ENCODE measurements around the gene CELF3.

The CELF3 gene

GRCh38 chr1:151705146-151705545 lies 11.5 kb downstream of the CELF3 start:
- TF ChIP-seq FOXP2 (optimal IDR thresholded peaks at IDR 0.05; ENCODE audit: borderline replicate concordance, extremely low read depth, extremely low read length, insufficient read depth) (no peak), POLR2AphosphoS5 (IDR thresholded peaks at IDR 0.05; ENCODE audit: low read depth, low read length) (no peak), SIN3A (IDR thresholded peaks at IDR 0.05; ENCODE audit: borderline replicate concordance, insufficient read depth, low read length) (no peak), TAF1 (IDR thresholded peaks at IDR 0.05; ENCODE audit: borderline replicate concordance, insufficient read depth, low read length) (no peak), REST (IDR thresholded peaks at IDR 0.05; ENCODE audit: insufficient read depth in 1 of 2, low read depth in 2 of 2, low read length in 2 of 2) (no peak)

- TF ChIP-seq REST (IDR thresholded peaks at IDR 0.05; ENCODE audit: insufficient read depth in 1 of 2, low read depth in 2 of 2, low read length in 2 of 2): no peak
- no peak for TF ChIP-seq POLR2AphosphoS5 (IDR thresholded peaks at IDR 0.05; ENCODE audit: low read depth, low read length)
- TF ChIP-seq TAF1 (IDR thresholded peaks at IDR 0.05; ENCODE audit: borderline replicate concordance, insufficient read depth, low read length): no peak
- TF ChIP-seq SIN3A (IDR thresholded peaks at IDR 0.05; ENCODE audit: borderline replicate concordance, insufficient read depth, low read length): no peak
- TF ChIP-seq FOXP2 (optimal IDR thresholded peaks at IDR 0.05; ENCODE audit: borderline replicate concordance, extremely low read depth, extremely low read length, insufficient read depth): no peak
These were observed 12.4 kb downstream of the CELF3 start for GRCh38 chr1:151704246-151704645.

GRCh38 chr1:151703813-151704212 lies 12.8 kb downstream of the CELF3 start:
- TF ChIP-seq POLR2AphosphoS5 (IDR thresholded peaks at IDR 0.05; ENCODE audit: low read depth, low read length) (no peak), REST (IDR thresholded peaks at IDR 0.05; ENCODE audit: insufficient read depth in 1 of 2, low read depth in 2 of 2, low read length in 2 of 2) (no peak), TAF1 (IDR thresholded peaks at IDR 0.05; ENCODE audit: borderline replicate concordance, insufficient read depth, low read length) (no peak), FOXP2 (optimal IDR thresholded peaks at IDR 0.05; ENCODE audit: borderline replicate concordance, extremely low read depth, extremely low read length, insufficient read depth) (no peak), SIN3A (IDR thresholded peaks at IDR 0.05; ENCODE audit: borderline replicate concordance, insufficient read depth, low read length) (no peak)

- TF ChIP-seq SIN3A (IDR thresholded peaks at IDR 0.05; ENCODE audit: borderline replicate concordance, insufficient read depth, low read length): no peak
- TF ChIP-seq FOXP2 (optimal IDR thresholded peaks at IDR 0.05; ENCODE audit: borderline replicate concordance, extremely low read depth, extremely low read length, insufficient read depth): no peak
- no peak for TF ChIP-seq REST (IDR thresholded peaks at IDR 0.05; ENCODE audit: insufficient read depth in 1 of 2, low read depth in 2 of 2, low read length in 2 of 2)
- no peak for TF ChIP-seq POLR2AphosphoS5 (IDR thresholded peaks at IDR 0.05; ENCODE audit: low read depth, low read length)
- no peak for TF ChIP-seq TAF1 (IDR thresholded peaks at IDR 0.05; ENCODE audit: borderline replicate concordance, insufficient read depth, low read length)
These were observed 13.7 kb downstream of the CELF3 start for GRCh38 chr1:151702936-151703335.

GRCh38 chr1:151701515-151701914 lies 15.1 kb downstream of the CELF3 start:
- TF ChIP-seq REST (IDR thresholded peaks at IDR 0.05; ENCODE audit: insufficient read depth in 1 of 2, low read depth in 2 of 2, low read length in 2 of 2) (no peak), POLR2AphosphoS5 (IDR thresholded peaks at IDR 0.05; ENCODE audit: low read depth, low read length) (no peak), FOXP2 (optimal IDR thresholded peaks at IDR 0.05; ENCODE audit: borderline replicate concordance, extremely low read depth, extremely low read length, insufficient read depth) (no peak), SIN3A (IDR thresholded peaks at IDR 0.05; ENCODE audit: borderline replicate concordance, insufficient read depth, low read length) (no peak), TAF1 (IDR thresholded peaks at IDR 0.05; ENCODE audit: borderline replicate concordance, insufficient read depth, low read length) (no peak)

Measured in PFSK-1 (cell line).